HepG2 (cell line): ENCODE results near the gene ZMYND19. TPM values are rescaled to one million over a fixed set of nuclear protein-coding genes. Genes with fewer than 3 reads are reported as not detected.

Source experiments
- ATF7-NPFF ChIP-seq: sonication (generic); formaldehyde crosslinking; IDR thresholded peaks from 2 replicates; pipeline ENCODE4 v1.8.1; 2023; ENCODE audit warnings: mild to moderate bottlenecking, low read depth, missing genetic modification reagents, moderate library complexity
- CEBPB ChIP-seq: IDR thresholded peaks from 2 replicates; pipeline ENCODE4 v1.6.1; 2011; ENCODE audit warnings: low read depth, low read length, improper control_type of control experiment, borderline replicate concordance
- FOXA1 ChIP-seq, 2 experiments: fragments of 450-650 bp in 1 of 2; sonication (generic) in 1 of 2; formaldehyde crosslinking in 1 of 2; IDR thresholded peaks; 2 replicates each; pipeline versions ENCODE4 v1.4.0 to v1.6.1; 2016 to 2020; ENCODE audit warnings: missing genetic modification reagents in 1 of 2
- GABPB1 ChIP-seq: IDR thresholded peaks from 2 replicates; pipeline ENCODE4 v1.6.1; 2016; ENCODE audit warnings: mild to moderate bottlenecking, missing genetic modification reagents, moderate library complexity, missing compliant biosample characterization
- GFI1 ChIP-seq: sonication (generic); formaldehyde crosslinking; IDR thresholded peaks from 2 replicates; pipeline ENCODE4 v1.5.0; 2020; ENCODE audit warnings: missing genetic modification reagents, mild to moderate bottlenecking, borderline replicate concordance
- JUND ChIP-seq: sonication (generic); formaldehyde crosslinking; IDR thresholded peaks from 2 replicates; pipeline ENCODE4 v1.8.0; 2022; ENCODE audit warnings: mild to moderate bottlenecking, missing genetic modification reagents
- MNT ChIP-seq: fragments of 450-650 bp; IDR thresholded peaks from 2 replicates; pipeline ENCODE4 v1.6.1; 2016
- MXD4 ChIP-seq: IDR thresholded peaks from 2 replicates; pipeline ENCODE4 v1.6.1; 2016; ENCODE audit warnings: mild to moderate bottlenecking, missing biosample characterization, missing genetic modification reagents
- SALL1 ChIP-seq: sonication (generic); formaldehyde crosslinking; IDR thresholded peaks from 2 replicates; pipeline ENCODE4 v1.8.0; 2022; ENCODE audit warnings: mild to moderate bottlenecking, missing genetic modification reagents
- SNAPC2 ChIP-seq: sonication (generic); formaldehyde crosslinking; IDR thresholded peaks from 2 replicates; pipeline ENCODE4 v1.8.1; 2022; ENCODE audit warnings: mild to moderate bottlenecking, missing genetic modification reagents
- SYNCRIP ChIP-seq: fragments of 200-400 bp; formaldehyde crosslinking; IDR thresholded peaks from 2 replicates; pipeline ENCODE4 v1.6.1; 2018; ENCODE audit warnings: mild to moderate bottlenecking, low read depth, low read length; ENCODE audit not compliant: insufficient read depth
- THAP11 ChIP-seq: IDR thresholded peaks from 2 replicates; pipeline ENCODE4 v1.6.1; 2016; ENCODE audit warnings: missing biosample characterization, missing genetic modification reagents
- ZBTB3 ChIP-seq: sonication (generic); formaldehyde crosslinking; IDR thresholded peaks from 2 replicates; pipeline ENCODE4 v1.4.0; 2020; ENCODE audit warnings: low read depth, mild to moderate bottlenecking, moderate library complexity, missing genetic modification reagents, borderline replicate concordance
- ZMYM4 ChIP-seq: sonication (generic); formaldehyde crosslinking; IDR thresholded peaks from 2 replicates; pipeline ENCODE4 v1.8.1; 2023; ENCODE audit warnings: mild to moderate bottlenecking, missing genetic modification reagents
- ZNF160 ChIP-seq: sonication (generic); formaldehyde crosslinking; IDR thresholded peaks from 2 replicates; pipeline ENCODE4 v1.8.0; 2022; ENCODE audit warnings: mild to moderate bottlenecking, inconsistent platforms, missing genetic modification reagents
- ZNF260 ChIP-seq: sonication (generic); formaldehyde crosslinking; IDR thresholded peaks from 2 replicates; pipeline ENCODE4 v1.4.0; 2020; ENCODE audit warnings: missing genetic modification reagents, low read depth, mild to moderate bottlenecking, borderline replicate concordance
- ZNF496 ChIP-seq: sonication (generic); formaldehyde crosslinking; IDR thresholded peaks from 2 replicates; pipeline ENCODE4 v1.8.1; 2023; ENCODE audit warnings: mild to moderate bottlenecking, moderate library complexity, missing genetic modification reagents; ENCODE audit not compliant: insufficient replicate concordance
- ZNF720 ChIP-seq: sonication (generic); formaldehyde crosslinking; IDR thresholded peaks from 2 replicates; pipeline ENCODE4 v1.4.0; 2020; ENCODE audit warnings: missing genetic modification reagents
- ZSCAN9 ChIP-seq: IDR thresholded peaks from 2 replicates; pipeline ENCODE4 v1.6.1; 2016; ENCODE audit warnings: borderline replicate concordance
- polyA plus RNA-seq, 8 experiments: library from polyadenylated mRNA; depleted of rRNA in 3 of 8; stranded (reverse) in 7 of 8; unstranded in 1 of 8; fragments of >200 nt; fragmentation: Illumina TruSeq in 4 of 8; extraction: Trizol in 4 of 8; gene quantifications; 2 replicates each; pipeline versions ENCODE4 v1.2.1 to v1.2.3, GENCODE V29; 2011 to 2016; ENCODE audit warnings: low read depth in 4 of 8, missing spikeins in 1 of 8, mixed read lengths in 1 of 8; ENCODE audit not compliant: insufficient read depth in 1 of 8
- total RNA-seq, 5 experiments: library from RNA; depleted of rRNA; stranded (reverse); fragments of >200 nt; fragmentation: Illumina TruSeq; extraction: Trizol; gene quantifications; 2 replicates each; pipeline ENCODE4 v1.2.3, GENCODE V29; 2016; ENCODE audit warnings: low read depth in 1 of 5
- TF ChIP-seq, protein P1 (sequence below): sonication (generic); formaldehyde crosslinking; IDR thresholded peaks from 2 replicates; pipeline ENCODE4 v1.5.1; 2020; ENCODE audit warnings: mild to moderate bottlenecking, missing genetic modification reagents, borderline replicate concordance

Gene ZMYND19
- total and polyA plus RNA-seq, 2 of the 13 experiments (the other 11 are each of a cell fraction or from before 2014, with no cell fraction given), result 21.3 to 38.7 TPM

- TF ChIP-seq ATF7-NPFF (CRISPR knock-in tag) (peak; percentile 34; the same call in 1 of the 2 replicates), FOXA1 (IDR thresholded peaks at IDR 0.05) (no peak), FOXA1 (CRISPR knock-in tag; IDR thresholded peaks at IDR 0.05) (peak; percentile 94), ZNF720 (CRISPR knock-in tag) (no peak), ZBTB3 (CRISPR knock-in tag) (no peak), ZNF160 (CRISPR knock-in tag) (no peak), SALL1 (CRISPR knock-in tag) (peak; percentile 44; the same call in 1 of the 2 replicates), ZNF260 (CRISPR knock-in tag) (no peak), GFI1 (CRISPR knock-in tag) (no peak), GABPB1 (CRISPR knock-in tag) (peak; percentile 41; the same call in 1 of the 2 replicates), SYNCRIP (no peak), CEBPB (no peak), JUND (CRISPR knock-in tag) (no peak), MNT (peak; percentile 88), ZMYM4 (CRISPR knock-in tag) (no peak), ZSCAN9 (CRISPR knock-in tag) (no peak), SNAPC2 (CRISPR knock-in tag) (no peak), MXD4 (peak; percentile 83), THAP11 (CRISPR knock-in tag) (no peak), ZNF496 (no peak)
- TF ChIP-seq, protein P1, sequence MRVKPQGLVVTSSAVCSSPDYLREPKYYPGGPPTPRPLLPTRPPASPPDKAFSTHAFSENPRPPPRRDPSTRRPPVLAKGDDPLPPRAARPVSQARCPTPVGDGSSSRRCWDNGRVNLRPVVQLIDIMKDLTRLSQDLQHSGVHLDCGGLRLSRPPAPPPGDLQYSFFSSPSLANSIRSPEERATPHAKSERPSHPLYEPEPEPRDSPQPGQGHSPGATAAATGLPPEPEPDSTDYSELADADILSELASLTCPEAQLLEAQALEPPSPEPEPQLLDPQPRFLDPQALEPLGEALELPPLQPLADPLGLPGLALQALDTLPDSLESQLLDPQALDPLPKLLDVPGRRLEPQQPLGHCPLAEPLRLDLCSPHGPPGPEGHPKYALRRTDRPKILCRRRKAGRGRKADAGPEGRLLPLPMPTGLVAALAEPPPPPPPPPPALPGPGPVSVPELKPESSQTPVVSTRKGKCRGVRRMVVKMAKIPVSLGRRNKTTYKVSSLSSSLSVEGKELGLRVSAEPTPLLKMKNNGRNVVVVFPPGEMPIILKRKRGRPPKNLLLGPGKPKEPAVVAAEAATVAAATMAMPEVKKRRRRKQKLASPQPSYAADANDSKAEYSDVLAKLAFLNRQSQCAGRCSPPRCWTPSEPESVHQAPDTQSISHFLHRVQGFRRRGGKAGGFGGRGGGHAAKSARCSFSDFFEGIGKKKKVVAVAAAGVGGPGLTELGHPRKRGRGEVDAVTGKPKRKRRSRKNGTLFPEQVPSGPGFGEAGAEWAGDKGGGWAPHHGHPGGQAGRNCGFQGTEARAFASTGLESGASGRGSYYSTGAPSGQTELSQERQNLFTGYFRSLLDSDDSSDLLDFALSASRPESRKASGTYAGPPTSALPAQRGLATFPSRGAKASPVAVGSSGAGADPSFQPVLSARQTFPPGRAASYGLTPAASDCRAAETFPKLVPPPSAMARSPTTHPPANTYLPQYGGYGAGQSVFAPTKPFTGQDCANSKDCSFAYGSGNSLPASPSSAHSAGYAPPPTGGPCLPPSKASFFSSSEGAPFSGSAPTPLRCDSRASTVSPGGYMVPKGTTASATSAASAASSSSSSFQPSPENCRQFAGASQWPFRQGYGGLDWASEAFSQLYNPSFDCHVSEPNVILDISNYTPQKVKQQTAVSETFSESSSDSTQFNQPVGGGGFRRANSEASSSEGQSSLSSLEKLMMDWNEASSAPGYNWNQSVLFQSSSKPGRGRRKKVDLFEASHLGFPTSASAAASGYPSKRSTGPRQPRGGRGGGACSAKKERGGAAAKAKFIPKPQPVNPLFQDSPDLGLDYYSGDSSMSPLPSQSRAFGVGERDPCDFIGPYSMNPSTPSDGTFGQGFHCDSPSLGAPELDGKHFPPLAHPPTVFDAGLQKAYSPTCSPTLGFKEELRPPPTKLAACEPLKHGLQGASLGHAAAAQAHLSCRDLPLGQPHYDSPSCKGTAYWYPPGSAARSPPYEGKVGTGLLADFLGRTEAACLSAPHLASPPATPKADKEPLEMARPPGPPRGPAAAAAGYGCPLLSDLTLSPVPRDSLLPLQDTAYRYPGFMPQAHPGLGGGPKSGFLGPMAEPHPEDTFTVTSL, result no peak
Observed at GRCh38 chr9:137550231-137550621, 40.1 kb downstream of the ZMYND19 start, which contains the start of gene PNPLA7 (continued).
